Fibroblast of mammary gland (primary cell): ENCODE measurements around the gene ARHGAP22.

ENCODE experiments used
- DNase-seq: peaks from one replicate; pipeline ENCODE4 v3.0.0-alpha.2; 2010; ENCODE audit warnings: low read depth
- H3K4me3 ChIP-seq: 2 replicates; pipeline ENCODE4 v1.5.1; 2011; ENCODE audit warnings: low read depth, mild to moderate bottlenecking, low read length, moderate library complexity; ENCODE audit not compliant: control insufficient read depth
- CTCF ChIP-seq: conservative IDR thresholded peaks from 2 replicates; pipeline ENCODE4 v1.5.1; 2011; ENCODE audit warnings: low read depth, low read length, inconsistent platforms; ENCODE audit not compliant: control insufficient read depth, insufficient read depth

The ARHGAP22 gene

DNA sequence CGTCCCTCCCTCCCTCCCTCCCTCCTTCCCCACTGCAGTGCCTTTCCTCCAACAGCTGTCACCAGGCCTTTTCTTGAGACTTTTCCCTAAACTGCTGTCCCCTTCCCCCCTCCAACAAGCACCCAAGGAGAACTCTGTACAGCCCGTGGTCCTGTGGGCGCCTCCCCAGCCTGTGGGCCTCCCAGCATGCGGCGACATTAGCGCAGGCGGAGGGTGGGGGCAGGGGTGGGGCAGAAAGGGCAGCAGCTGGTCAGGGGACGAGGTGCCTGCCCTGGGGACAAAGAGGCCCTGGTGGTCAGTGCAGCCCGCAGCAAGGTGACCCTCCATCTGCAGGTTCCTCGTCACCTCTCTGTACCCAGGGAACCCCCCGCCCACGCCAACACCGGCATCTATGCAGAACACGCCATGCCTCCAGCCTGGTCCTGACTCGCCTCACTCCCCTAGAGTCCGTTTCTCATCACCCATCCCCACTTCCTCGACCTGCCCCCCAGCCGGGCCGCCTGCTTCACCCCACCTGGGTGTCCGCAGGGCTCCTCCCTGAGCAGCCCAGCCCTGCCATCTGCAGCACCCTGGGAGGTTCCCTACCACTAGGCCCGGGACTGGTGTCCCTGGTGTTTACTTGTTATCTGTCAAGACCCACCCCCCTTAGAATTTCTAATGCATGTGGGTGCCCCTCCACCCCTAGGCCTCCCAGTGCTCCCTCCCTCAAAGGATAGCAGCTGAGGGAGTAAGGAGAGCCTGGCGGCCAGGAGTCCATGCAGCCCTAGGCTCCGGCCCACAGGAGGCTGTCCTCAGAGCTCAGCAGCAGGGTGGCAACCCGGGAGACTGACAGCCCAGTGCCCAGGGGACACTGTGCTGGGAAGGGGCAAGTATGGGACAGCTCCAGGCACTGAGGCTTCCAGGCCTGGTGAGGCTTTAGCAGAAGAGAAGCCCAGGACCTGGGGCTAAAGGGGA, 147.8 kb downstream of the ARHGAP22 start:
- no peak for DNase-seq
- TF ChIP-seq CTCF, result no peak
- H3K4me3 ChIP-seq, result no peak overlapping the region

GRCh38 chr10:48456361-48456804, 148.5 kb downstream of the ARHGAP22 start:
- H3K4me3 ChIP-seq, result no peak overlapping the region
- no peak for DNase-seq
- no peak for TF ChIP-seq CTCF

DNA sequence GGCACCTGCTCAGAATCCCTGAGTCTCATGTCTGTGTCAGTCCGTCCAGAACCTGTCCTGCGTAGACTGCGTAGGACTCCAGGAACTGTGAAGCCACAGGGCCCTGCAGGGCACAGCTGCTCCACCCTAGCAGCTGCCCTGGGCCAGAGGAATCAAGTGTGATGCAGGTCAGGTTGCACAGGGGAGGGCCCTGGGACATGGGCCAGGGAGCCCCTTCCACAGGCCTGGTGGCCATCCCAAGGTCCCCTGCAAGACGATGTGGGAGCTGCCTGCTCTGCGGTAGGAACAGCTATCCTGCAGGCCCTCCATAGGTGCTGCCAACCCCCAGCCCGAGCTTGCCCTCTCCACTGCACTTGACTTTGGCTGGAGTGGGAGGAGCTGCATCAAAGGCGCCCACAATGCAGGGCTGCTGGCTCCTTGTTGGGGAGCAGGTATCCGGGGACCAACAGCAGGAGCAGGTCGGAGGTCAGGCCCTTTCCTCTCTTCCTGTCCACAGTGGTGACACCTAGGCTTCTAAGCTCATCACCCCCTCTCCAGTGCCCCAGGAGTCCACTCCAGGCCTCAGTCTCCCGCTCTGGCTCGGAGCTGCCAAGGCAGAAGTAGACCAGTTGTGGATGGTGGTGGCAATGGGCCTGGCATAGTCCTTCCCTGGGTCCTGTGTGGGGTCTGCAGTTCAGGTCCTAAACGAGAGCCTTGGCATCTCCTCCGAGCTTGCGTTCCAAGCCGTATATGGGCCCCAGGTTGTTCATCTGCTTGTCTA, 149.3 kb downstream of the ARHGAP22 start:
- no peak for TF ChIP-seq CTCF
- H3K4me3 ChIP-seq, result no peak overlapping the region
- DNase-seq, result no peak

DNA sequence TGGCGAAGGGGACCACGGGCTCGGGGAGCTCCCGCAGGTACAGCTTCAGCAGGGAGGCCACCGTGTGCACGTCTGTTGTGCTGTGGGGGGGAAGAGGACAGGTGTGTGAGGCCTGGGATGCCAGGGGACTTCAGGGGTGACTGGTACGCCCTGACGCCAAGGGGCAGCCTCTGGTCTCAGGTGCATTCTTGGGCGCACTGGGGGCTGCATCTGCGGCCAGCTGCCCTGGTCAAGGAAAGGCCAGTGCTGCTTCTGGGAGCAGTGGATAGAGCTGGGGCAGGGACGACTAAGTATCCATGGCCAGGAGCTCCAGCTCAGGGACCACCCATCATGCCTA, 149.8 kb downstream of the ARHGAP22 start:
- H3K4me3 ChIP-seq, result no peak overlapping the region
- TF ChIP-seq CTCF, result no peak
- DNase-seq, result no peak

DNA sequence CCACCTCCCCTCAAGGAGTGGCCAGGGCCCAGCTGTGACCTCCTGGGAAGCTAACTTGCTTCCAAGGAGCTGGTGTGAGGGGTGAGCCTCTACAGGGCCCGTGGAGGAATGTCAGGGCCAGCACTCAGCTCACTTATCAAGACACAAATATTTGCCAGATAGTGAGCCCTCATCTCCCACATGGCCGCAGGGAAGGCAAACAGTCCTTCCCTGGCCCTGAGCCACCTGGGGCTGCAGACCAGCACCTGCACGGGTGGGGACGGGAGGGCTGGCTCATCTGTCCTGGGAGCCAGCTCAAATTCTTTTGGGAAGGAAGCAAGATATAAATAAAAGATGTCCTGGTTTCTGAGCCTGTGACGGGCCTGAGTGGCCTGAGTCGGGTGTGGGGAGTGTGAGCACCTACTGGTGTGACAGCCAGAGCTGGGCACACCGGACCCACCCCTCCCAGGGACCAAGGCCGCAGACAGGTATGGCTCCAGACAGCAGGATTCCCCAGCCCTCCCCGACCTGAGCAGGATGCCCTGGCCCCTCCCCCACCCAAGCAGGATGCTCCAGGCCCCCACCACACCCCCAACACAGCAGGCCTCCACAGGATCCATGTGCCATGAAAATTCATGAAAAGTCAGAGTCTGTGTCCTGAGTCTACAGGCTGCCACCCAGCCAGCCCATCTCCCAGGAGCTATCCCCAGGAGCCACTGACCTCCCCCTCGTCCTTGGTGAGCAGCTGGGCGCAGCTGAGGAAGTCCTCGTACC, 150.4 kb downstream of the ARHGAP22 start:
- no peak for TF ChIP-seq CTCF
- H3K4me3 ChIP-seq, result no peak overlapping the region
- DNase-seq, result no peak
